GM21723 (cell line): Measurements from ENCODE around the gene P4HTM.
A peak's percentile ranks its signal among the peaks of the same experiment; 100 is the strongest.

ENCODE experiments used
- ATAC-seq: cut with Tn5 transposase; IDR thresholded peaks from one replicate; pipeline ENCODE4 v1.9.1; 2021; ENCODE audit warnings: mild to moderate bottlenecking, moderate library complexity; ENCODE audit not compliant: unreplicated experiment

The P4HTM gene

DNA sequence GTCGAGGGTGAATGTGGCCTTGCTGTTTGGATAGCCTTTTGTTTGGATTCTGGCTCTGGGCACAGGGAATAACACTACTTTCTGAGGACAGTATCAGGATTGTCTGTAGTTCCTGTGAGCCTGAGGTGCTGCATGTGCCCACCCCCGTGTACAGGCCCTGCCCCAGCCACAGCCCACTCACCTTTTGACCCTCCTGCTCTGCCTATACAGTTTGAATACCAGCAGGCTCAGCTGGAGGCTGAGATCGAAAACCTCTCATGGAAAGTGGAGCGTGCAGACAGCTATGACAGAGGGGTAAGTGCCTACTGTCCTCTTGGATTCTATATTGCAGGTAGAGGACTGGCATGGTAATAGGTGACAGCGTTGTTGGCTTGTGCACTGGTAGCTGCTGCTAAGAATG lies 7.4 kb upstream of the P4HTM start:
- ATAC-seq: no peak

DNA sequence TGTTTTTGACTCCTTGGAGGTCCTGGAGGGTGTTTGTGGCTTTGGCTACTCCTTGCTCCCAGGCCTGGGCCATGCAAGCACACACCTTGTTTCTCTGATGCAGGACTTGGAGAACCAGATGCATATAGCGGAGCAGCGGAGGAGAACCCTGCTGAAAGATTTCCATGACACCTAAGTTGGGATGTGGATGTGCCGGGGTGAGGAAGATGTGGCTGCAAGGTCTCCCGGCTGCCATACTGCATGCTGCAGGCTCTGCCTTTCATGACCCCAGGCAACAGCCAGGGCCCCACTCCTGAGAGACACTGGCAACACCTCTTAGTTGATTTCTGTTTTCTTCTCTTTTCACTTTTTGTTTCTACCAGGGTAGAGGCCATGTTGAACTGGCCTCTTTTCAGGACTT lies 6.9 kb upstream of the P4HTM start:
- ATAC-seq: no peak

DNA sequence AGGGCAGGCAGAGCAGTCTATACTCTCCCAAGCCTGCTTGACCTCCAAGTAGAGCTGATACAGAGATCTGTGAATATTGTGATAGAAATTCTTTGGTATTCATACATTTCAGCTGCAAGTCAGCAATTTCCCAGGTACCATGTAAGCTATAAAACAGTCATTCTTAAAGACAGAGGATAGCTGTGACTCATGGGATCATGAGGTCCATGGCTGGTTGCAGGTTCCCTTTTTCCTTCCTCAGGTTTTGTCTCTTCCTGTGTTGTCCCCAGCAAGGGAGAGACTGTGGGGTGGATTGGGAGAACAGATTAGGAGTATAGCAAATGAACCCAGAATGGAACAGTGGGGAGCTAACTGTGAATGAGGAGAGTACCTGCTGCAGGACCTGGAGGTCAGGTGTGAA lies 5.4 kb upstream of the P4HTM start:
- no peak for ATAC-seq

DNA sequence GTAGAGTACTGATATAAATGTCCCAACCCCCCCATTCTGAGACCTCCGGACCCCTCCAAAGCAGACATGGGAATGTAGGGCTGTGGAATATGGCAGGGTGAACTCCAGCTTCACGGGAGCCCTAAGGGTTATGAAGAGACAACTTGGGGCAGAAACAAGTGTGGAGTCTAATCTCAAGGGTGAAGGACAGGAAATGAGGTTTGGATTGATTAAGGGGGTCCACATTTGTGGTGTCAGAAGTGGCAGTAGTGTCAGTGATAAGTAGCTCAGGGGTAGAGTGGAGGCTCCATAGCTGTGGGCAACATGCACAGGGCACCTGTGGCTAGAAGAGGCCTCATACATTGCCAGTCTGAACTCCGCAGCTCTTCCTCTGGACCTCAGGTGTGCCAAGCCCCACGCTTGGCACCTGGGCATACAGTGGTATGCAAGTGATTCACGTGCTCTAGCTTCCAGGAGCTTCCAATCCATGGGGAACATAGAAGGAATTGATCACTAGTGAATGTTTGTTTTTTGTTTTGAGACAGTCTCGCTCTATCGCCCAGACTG lies 4.1 kb upstream of the P4HTM start:
- ATAC-seq: no peak

DNA sequence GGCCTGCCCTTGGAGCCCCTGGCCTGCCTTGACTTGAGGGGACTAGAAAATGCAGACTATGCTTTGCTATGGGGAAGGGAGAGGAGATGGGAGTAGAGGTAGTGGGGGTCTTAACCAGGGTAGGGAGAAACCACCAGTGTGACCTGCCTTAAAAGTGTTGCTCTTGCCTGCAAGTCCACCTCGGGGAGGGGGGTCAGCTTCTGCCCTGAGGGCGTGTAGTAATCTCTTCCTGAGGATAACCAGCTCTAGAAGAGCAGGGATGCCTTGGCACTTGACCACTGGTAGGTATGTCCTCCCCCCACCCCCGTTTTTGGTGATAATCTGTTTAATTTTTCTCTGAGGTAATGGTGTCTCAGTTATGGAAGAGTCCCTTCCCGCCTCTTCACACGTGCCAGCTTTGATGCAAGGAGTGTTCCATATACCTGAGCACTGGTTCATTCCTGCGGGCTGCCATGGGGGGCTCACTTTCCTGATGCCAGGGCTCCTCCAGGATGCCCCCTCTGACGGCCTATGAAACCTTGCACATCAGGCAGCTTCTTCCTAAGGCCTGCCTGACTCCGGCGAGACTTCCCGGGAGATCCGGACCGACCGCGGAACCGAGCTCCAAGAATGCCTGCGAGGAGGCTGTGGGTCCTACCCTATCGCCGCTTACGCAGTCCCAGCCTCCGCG lies 780 bp upstream of the P4HTM start:
- ATAC-seq: no peak

DNA sequence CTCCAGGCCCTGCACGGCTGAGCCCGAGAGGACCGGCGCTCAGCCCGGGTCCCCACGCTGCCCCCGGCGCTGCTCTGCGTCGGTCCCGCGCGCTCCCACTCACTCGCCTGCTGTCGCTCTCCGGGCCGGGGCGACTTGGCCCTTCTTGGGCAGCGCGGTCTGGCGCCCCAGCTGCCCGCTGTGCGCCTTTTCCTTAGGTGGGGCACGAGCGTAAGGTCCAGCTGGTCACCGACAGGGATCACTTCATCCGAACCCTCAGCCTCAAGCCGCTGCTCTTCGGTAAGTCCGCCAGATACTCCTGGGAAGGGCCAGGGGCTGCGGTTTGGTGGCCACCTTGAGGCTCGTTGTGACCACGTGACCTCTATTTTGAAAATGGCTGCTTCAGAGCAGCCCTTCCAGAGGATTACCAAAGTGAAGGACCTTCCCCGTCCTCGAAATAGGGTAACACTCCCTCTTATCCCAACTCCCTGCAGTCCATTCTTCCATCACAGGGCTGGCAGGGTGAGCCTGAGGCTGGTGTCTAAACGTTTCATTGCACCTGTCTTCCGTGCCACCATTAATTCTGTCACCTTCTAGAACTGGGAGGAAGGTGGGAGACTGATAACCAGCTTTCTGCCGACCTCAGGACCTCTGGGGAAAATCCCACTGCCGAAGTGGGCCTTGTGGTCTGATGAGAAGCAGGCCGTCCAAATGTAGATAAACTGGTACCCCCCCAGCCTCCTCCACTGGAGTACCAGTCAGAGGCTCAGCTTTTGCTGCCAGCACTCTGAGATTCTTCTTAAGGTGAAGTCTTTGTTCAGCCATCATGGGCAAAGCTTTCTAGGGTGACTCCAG lies 812 bp downstream of the P4HTM start:
- peak; percentile 20 for ATAC-seq

DNA sequence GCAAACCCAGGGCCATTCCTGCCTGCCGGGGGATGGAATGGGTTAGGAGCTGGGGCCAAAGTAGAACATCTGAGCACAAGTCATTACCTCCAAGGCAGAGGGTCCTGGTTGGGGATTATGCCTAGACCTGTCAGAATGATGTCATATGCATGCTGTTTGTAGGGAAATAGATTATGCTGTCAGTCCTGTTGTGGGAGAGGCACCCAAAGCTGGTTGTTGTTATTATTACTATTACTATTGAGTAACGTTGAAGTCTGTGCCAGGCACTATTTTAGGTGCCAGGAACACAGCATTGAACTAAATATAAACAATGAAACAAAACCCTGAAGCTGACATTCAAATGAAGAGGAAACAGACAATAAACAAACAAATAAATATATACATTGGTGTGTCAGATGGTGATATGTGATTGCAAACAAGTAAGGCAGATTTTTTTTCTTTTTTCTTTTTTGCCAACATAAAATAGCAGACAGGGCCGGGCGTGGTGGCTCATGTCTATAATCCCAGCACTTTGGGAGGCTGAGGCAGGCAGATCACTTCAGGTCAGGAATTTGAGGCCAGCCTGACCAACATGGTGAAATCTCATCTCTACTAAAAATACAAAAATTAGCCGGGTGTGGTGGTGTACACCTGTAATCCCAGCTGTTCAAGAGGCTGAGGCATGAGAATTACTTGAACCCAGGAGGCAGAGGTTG lies 2.0 kb downstream of the P4HTM start:
- no peak for ATAC-seq

DNA sequence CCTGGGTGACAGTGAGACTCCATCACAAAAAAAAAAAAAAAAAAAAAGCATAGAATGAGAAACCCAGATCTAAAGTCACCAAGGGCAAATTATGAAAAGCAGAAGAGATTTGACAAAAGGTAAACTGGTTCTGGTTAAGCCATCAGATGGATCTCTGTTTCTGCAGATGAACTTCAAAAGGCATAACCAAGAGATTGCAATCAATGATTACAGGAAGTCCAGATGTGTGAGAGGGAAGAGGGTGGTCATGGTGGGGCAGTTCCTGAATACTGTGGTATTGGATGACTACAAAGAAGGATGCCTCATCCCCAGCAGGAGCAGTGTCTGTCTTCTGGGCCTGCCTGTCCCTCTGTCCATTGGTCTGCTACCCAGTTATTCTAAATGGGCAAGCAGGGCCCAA lies 3.8 kb downstream of the P4HTM start:
- no peak for ATAC-seq

DNA sequence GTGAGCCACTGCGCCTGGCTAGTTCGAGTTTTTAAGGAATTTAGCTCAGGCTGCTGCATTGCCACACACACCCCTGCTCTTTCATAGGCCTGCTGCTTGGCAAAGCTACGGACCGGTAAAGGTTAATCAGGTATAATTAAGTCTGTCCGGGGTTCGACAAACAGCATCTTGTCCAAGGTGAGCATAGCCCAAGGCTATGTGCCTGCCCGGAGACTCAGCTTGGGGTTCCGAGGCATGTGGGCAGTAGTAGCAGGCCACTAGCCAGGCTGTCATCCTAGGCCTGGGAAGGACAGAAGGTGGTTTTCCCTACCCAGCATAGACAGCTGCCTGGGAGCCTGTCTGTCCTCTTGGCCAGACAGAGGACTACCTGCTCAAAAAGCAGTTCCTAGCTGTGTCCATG lies 6.6 kb downstream of the P4HTM start:
- ATAC-seq: no peak

DNA sequence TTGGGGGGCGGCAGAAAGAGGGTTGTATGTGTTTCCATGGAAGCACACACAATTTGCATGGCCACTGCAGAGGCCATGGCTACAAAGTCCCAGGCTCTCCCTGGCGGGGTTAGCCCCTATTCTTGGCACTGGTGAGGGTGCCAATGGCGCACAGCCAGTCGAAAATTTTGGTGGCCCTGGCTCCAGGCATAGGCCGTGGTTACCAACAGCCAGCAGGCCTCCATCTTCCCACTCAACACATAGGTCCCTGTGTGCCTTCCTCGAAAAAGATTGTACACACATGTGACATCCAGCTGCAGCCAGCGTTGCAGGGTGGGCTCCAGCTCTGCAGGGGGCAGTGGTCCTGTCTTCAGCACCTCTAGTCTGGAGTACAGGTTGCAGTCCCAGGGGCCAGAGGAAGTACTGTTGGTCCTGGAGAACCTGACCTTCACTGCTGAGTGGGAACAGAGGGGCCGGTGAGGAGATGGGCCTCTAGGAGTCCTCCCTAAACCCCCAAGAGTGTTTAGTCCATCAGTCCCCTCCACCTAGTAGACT lies 7.1 kb downstream of the P4HTM start:
- ATAC-seq: no peak

DNA sequence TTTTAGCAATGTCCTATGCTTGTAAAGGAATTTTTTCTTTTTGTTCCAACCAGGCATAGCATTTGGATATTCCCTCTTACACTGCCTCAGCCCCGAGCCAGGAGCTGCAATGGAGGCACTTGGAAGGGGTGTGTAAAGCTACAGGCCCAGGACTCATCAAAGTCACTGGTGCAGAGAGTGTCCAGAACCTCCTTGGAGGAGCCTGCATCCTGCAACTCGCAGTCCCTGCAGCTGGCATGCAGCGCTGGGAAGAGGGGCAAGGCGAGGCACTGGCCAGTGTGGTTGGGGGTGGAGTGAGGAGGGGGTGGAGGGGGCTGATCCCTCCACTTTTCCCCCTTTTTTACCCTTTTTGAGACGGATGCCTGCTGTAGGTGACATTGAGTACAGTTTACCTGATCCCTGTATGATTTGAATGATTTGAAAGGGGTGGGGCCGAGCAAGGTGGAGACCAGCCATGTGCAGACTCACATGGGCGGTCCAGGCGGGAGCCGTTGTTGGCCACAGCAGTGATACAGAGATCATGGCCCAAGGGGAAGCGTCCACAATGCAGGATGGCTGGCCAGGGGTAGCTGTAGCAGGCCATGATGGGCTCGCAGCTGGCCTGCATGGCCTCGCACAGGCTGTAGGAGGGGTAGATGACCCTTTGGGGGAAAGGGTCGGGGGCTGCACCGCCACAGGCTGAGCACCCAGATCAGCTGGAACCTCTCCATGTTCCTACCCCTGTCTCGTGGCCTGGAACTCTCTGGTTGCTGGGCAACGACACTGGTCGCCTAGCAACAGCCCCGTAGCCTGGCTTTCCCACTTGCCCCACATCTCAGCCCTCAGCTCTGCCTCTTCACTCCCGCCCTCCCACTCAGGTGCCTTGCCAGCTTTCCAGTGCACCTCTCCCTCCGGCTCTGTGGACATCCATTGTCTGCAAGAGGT lies 7.9 kb downstream of the P4HTM start:
- no peak for ATAC-seq

DNA sequence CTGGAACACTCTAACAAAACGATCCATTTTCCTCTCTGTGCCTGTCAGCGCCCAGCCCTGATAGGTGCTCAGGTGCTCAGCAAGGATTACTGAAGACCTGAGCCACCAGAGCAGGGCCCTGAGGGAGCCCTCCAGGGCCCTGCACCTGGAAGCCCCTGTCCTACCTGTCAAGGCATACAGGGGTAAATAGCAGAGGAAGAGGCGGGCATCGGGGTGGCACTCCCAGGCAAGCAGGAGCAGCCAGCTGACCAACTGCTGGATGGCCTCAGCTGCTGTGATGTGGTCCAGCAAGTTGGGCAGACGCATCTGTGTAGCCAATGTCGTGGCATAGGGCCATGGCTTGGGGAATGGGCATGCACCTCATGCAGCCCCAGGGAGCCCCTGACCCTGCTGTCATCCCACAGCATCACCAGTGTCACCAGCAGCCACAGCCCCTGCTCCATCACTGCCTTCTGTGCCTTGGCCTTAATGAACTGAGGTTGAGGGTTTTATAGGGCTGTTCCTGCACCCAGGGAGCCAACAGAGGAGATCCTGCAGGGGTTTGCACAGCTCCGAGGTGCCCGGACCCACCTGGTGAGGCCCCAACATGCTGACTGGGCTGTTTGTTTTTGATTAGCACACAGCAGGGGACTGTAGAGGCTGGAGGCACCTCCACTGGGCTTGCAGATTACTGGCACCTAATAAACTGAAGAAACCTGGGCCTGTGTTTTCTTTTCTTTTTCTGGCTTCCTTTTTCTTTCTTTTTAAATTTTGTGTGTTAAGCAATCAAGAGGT lies 9.2 kb downstream of the P4HTM start:
- ATAC-seq: no peak

DNA sequence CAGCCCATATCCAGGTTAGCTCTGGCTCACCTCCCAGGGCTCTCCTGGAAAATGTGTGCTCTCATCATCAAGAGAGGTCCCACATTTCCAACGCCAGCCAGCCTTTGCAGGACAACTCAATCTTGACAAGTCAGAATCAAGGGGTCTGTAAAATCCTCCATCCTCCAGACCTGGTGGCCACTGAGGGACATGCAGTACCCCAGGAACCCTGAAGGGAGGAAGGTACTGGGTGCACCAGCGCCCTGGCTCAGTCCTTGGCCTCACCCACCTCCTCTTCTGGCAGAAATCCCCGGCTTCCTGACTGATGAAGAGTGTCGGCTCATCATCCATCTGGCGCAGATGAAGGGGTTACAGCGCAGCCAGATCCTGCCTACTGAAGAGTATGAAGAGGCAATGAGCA lies 11.1 kb downstream of the P4HTM start:
- no peak for ATAC-seq

DNA sequence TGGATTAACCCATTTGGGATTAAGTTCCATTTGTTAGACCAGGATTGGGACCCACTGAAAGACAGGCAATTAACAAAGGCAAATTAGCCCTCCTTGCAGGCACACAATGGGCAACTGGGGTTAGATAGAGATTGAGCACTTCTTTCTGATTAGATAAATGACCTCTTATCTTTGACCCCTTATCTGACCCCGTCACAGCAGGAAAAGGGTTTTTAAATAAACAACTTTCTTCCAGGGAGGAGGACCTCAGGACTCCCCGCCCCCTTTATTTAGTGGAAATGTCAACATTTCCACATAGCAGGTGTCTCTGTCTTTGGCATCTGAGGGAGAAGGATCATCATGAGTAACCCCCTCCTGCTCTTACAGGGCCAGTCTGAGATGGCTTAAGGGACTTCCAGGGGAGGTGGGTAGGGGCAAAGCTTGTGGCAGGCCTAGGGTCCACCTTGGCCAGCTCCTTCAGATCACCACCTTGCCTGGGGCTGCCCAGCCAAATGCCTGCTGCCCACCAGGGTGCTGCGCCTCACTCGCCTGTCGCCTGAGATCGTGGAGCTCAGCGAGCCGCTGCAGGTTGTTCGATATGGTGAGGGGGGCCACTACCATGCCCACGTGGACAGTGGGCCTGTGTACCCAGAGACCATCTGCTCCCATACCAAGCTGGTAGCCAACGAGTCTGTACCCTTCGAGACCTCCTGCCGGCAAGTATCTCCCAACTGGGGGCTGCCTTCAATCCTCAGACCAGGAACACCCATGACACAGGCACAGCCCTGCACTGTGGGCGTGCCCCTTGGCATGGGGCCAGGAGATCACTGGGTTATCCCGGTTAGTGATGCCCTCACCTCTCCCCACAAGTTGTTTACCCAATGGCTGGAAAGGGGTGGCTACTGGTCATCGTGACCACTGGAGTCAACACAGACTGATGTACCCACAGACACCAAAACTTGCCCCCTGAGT lies 14.6 kb downstream of the P4HTM start:
- ATAC-seq: no peak

DNA sequence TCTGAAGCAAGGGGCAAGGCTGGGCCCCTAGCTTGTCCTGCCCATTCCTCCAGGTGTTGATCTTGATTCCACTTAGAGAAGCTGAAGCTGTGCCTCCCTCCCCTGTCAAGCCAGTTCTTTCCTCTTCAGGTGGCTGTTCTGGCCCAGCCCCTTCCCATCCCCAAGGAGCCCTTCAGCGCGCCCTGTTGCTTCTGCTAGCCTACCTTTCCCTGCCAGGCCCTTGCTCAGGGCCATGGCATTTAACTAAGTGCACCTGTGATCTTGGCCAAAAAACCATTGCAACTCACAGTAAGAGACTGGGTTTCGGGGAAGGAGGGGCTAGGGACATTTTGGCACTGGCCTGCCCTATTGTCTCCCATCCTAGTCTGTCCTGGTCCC lies 15.3 kb downstream of the P4HTM start:
- ATAC-seq: no peak

DNA sequence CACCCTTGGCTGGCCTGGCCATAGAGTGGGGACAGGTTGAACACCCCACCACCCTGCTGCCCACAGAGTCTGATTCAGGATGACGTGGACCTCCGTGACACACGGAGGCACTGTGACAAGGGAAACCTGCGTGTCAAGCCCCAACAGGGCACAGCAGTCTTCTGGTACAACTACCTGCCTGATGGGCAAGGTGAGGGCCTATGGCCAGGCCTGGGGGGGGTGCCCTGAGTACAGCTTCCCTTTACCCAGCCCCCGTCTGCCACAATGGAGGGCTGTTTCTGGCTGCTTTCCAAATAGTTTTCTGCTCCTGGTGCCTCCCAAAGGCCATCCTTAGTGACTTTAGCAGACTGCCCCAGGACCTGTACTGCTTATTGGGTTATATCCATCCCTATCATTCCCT lies 16.0 kb downstream of the P4HTM start:
- no peak for ATAC-seq

DNA sequence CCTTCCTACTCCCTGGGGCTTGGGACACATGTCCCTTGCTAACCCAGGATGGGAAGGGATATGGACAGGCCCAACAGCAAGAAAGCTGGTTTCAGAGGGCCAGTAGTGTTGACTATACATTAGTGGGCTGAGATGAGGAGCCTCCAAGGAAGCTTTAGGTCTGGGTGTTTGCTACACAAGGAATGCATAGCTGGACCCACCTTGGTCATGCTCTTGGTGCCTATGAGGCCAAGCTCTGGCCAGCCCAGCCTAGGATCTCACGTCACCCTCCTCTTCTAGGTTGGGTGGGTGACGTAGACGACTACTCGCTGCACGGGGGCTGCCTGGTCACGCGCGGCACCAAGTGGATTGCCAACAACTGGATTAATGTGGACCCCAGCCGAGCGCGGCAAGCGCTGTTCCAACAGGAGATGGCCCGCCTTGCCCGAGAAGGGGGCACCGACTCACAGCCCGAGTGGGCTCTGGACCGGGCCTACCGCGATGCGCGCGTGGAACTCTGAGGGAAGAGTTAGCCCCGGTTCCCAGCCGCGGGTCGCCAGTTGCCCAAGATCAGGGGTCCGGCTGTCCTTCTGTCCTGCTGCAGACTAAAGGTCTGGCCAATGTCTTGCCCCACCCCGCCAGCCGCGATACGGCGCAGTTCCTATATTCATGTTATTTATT lies 16.5 kb downstream of the P4HTM start:
- ATAC-seq: peak; percentile 1
